Measurements from ENCODE around the gene SLC9A6.

Gene SLC9A6

GRCh38 chrX:135973548-135974278, 11.5 kb upstream of the SLC9A6 start, which contains the start of gene MMGT1:
MMGT1 (minus strand) TSS chrX:135973988; CDS start chrX:135973675, 313 bp downstream.
- peak within 1 kb of the TSS; percentile 78 for H3K27ac ChIP-seq
- peak within 1 kb of the TSS; percentile 82 for H2AFZ ChIP-seq (ENCODE audit: low read depth)
- no peaks in the 10 kb centered on the region for H4K20me1 ChIP-seq (ENCODE audit: insufficient read depth)
- H3K27me3 ChIP-seq (ENCODE audit: insufficient read depth, low read depth), result no peaks in the 10 kb centered on the region
- H3K4me3 ChIP-seq (IDR thresholded peaks at IDR 0.05; ENCODE audit: insufficient read depth, low read depth, low read length), result peak within 1 kb of the TSS; percentile 51
- H3K36me3 ChIP-seq (ENCODE audit: insufficient read depth), result no peaks in the 10 kb centered on the region
- H3K4me2 ChIP-seq, result peak within 1 kb of the TSS; percentile 78
- peaks cover 30% of the 10 kb centered on the region for H3K79me2 ChIP-seq (ENCODE audit: insufficient read depth, low read depth)
- peak within 1 kb of the TSS; percentile 83 for H3K9ac ChIP-seq
- TF ChIP-seq, protein P1, sequence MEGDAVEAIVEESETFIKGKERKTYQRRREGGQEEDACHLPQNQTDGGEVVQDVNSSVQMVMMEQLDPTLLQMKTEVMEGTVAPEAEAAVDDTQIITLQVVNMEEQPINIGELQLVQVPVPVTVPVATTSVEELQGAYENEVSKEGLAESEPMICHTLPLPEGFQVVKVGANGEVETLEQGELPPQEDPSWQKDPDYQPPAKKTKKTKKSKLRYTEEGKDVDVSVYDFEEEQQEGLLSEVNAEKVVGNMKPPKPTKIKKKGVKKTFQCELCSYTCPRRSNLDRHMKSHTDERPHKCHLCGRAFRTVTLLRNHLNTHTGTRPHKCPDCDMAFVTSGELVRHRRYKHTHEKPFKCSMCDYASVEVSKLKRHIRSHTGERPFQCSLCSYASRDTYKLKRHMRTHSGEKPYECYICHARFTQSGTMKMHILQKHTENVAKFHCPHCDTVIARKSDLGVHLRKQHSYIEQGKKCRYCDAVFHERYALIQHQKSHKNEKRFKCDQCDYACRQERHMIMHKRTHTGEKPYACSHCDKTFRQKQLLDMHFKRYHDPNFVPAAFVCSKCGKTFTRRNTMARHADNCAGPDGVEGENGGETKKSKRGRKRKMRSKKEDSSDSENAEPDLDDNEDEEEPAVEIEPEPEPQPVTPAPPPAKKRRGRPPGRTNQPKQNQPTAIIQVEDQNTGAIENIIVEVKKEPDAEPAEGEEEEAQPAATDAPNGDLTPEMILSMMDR (conservative IDR thresholded peaks at IDR 0.05; ENCODE audit: low read depth, low read length), result no peak
- peaks cover 16% of the 10 kb centered on the region for H3K4me1 ChIP-seq (ENCODE audit: low read depth, poor library complexity, severe bottlenecking)

DNA sequence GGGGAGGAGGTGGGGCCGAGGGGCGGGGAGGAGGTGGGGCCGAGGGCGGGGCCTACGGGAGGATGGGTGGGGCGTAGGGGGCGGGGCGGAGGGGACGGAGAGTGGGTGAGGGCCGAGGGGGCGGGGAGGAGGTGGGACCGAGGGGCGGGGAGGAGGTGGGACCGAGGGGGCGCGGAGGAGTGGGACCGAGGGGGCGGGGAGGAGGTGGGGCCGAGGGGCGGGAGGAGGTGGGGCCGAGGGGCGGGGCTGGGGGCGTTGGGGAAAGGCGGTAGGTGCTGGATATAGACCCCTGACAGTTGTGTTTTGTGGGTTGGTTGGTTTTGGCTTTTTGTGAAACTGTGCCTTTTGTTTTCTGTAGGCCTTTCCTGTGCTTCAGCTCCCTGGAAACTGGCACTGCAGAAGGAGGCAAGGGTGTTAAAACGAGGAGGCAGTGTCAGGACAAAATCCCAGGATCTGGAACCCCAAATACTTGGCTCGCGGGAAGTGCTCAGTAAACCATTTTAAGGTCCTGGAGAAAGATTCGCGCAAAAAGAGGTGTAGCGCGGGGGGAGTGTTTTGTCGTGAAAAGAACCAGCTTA, 10.9 kb upstream of the SLC9A6 start:
- no peaks in the 10 kb centered on the region for H4K20me1 ChIP-seq (ENCODE audit: insufficient read depth)
- H3K4me1 ChIP-seq (ENCODE audit: low read depth, poor library complexity, severe bottlenecking), result peaks cover 16% of the 10 kb centered on the region
- H3K79me2 ChIP-seq (ENCODE audit: insufficient read depth, low read depth), result peaks cover 30% of the 10 kb centered on the region
- no peak overlapping the region for H3K9ac ChIP-seq
- H3K27ac ChIP-seq, result no peak overlapping the region
- TF ChIP-seq, protein P1 (conservative IDR thresholded peaks at IDR 0.05; ENCODE audit: low read depth, low read length), result no peak
- H3K36me3 ChIP-seq (ENCODE audit: insufficient read depth), result no peaks in the 10 kb centered on the region
- peak overlapping the region; percentile 78 for H3K4me2 ChIP-seq
- peak overlapping the region; percentile 57; the same call in 1 of the 2 replicates for H2AFZ ChIP-seq (ENCODE audit: low read depth)
- H3K27me3 ChIP-seq (ENCODE audit: insufficient read depth, low read depth), result no peaks in the 10 kb centered on the region
- no peak overlapping the region for H3K4me3 ChIP-seq (IDR thresholded peaks at IDR 0.05; ENCODE audit: insufficient read depth, low read depth, low read length)

- Histone ChIP-seq H3K27me3 (ENCODE audit: insufficient read depth, low read depth) (no peaks in the 10 kb centered on the region), H3K4me1 (ENCODE audit: low read depth, poor library complexity, severe bottlenecking) (peaks cover 16% of the 10 kb centered on the region), H3K4me2 (no peak overlapping the region), H2AFZ (ENCODE audit: low read depth) (no peak overlapping the region), H3K27ac (no peak overlapping the region), H3K9ac (no peak overlapping the region), H3K36me3 (ENCODE audit: insufficient read depth) (no peaks in the 10 kb centered on the region), H3K4me3 (IDR thresholded peaks at IDR 0.05; ENCODE audit: insufficient read depth, low read depth, low read length) (no peak overlapping the region), H3K79me2 (ENCODE audit: insufficient read depth, low read depth) (peaks cover 24% of the 10 kb centered on the region), H4K20me1 (ENCODE audit: insufficient read depth) (no peaks in the 10 kb centered on the region)
- TF ChIP-seq, protein P1 (conservative IDR thresholded peaks at IDR 0.05; ENCODE audit: low read depth, low read length), result no peak
Measured at GRCh38 chrX:135975421-135975820, 9.8 kb upstream of the SLC9A6 start.

DNA sequence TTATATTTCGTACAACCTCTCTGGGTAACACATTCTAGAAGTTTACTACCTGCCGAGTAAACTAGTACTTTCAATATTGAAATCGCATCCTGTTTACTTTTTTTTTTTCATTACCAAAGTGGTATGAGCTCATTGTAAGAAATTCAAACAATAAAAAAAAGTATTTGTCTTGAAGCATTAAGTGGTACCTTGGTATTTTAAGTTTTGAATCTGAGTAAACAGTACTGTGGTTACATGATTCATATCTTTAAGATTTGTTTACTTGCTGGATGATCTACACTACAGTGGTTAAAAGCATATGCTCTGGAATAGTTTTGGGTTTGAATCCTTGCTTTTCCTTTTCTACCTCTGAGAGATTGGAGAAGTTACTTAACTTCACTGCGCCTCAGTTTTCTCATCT, 7.6 kb upstream of the SLC9A6 start:
- peaks cover 1% of the 10 kb centered on the region for H3K4me1 ChIP-seq (ENCODE audit: low read depth, poor library complexity, severe bottlenecking)
- no peak overlapping the region for H3K9ac ChIP-seq
- H3K4me2 ChIP-seq, result no peak overlapping the region
- H3K79me2 ChIP-seq (ENCODE audit: insufficient read depth, low read depth), result peaks cover 6% of the 10 kb centered on the region; the same call in 1 of the 2 replicates
- H3K4me3 ChIP-seq (IDR thresholded peaks at IDR 0.05; ENCODE audit: insufficient read depth, low read depth, low read length), result no peak overlapping the region
- no peaks in the 10 kb centered on the region for H3K27me3 ChIP-seq (ENCODE audit: insufficient read depth, low read depth)
- H3K36me3 ChIP-seq (ENCODE audit: insufficient read depth), result no peaks in the 10 kb centered on the region
- TF ChIP-seq, protein P1 (conservative IDR thresholded peaks at IDR 0.05; ENCODE audit: low read depth, low read length), result no peak
- H3K27ac ChIP-seq, result no peak overlapping the region
- H2AFZ ChIP-seq (ENCODE audit: low read depth), result no peak overlapping the region
- no peaks in the 10 kb centered on the region for H4K20me1 ChIP-seq (ENCODE audit: insufficient read depth)
